ENCODE results near the gene RAC2.

RAC2 gene

DNA sequence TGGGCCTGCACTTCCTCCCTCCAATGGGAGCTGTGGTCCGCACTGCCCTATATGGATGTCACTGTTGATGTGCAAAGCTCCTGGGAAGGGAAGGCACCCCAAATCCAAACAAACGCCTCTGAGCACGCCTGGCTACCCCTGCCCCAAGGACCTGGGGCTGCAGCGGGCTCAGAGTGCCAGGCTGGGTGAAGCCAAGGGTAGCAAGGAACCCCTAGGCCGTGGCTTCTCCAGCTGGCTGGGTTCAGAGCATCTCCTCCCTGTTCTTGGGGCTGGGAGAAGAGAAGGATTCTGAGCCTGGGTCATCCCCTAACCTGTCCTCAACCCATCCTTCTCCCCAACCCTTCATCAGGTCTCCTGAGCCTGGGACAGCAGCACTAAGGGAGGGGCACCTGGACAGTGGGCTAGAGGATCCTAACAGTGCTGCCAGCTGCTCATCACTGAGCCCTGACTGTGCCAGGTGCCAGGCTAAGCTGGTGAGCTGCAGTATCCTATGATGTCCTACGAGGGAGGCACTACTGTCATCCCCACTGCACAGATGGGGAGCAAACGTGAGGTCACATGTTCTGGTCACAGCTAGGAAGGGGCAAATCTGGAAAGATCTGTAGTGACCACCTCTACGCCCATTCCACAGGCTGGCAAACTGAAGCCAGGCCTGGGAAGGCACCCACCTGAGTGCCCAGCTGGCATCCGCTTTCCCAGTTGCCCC is 34.8 kb downstream of the RAC2 start:
- H3K9me3 ChIP-seq = no peaks in the 10 kb centered on the region
- H3K27me3 ChIP-seq = no peaks in the 10 kb centered on the region
- H3K4me3 ChIP-seq (ENCODE audit: low read depth, low read length) = no peak overlapping the region
- H3K36me3 ChIP-seq = no peaks in the 10 kb centered on the region
- DNase-seq = no peak
- no peaks in the 10 kb centered on the region; the same call in none of the 2 replicates for H3K4me1 ChIP-seq
- TF ChIP-seq, protein P1, sequence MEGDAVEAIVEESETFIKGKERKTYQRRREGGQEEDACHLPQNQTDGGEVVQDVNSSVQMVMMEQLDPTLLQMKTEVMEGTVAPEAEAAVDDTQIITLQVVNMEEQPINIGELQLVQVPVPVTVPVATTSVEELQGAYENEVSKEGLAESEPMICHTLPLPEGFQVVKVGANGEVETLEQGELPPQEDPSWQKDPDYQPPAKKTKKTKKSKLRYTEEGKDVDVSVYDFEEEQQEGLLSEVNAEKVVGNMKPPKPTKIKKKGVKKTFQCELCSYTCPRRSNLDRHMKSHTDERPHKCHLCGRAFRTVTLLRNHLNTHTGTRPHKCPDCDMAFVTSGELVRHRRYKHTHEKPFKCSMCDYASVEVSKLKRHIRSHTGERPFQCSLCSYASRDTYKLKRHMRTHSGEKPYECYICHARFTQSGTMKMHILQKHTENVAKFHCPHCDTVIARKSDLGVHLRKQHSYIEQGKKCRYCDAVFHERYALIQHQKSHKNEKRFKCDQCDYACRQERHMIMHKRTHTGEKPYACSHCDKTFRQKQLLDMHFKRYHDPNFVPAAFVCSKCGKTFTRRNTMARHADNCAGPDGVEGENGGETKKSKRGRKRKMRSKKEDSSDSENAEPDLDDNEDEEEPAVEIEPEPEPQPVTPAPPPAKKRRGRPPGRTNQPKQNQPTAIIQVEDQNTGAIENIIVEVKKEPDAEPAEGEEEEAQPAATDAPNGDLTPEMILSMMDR (IDR thresholded peaks at IDR 0.05; ENCODE audit: low read depth, low read length) = no peak

DNA sequence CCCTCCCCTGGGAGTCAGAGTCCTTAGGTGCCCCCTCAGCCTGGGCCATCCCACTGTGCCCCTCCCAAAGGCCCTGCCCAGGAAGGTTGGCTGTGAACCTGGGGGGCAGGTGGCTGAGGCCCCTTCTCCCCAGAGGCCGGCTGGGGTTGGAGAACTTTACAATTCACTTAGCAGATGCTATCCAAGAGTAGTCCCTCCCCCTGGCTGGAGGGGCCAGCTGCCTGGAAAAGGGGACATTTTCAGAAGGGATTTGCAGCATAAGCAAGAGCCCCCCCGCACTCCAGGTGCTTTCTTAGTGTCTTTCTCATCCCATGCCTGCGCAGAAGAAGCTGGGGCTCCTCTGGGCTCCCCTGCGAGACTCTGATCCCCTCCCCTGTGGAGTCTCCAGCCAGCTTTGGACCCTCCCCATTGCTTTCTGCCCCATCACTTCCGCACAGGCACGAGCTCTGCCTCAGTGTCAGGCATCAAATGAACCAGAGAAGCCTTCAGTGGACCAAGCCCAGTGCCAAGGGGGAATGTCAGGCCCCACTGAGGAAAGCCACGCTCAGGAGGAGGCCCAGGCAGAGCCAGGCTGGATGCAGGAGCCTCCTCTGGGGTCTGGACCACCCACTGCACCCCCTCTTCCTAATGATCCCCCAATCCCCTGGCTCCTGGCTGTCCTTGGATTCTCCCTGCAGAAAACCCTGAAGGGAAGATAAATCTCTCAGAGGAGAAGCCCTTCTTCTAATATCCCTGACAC is 35.5 kb downstream of the RAC2 start:
- Histone ChIP-seq H3K9me3 (no peaks in the 10 kb centered on the region), H3K4me3 (ENCODE audit: low read depth, low read length) (no peak overlapping the region), H3K36me3 (no peaks in the 10 kb centered on the region), H3K27me3 (no peaks in the 10 kb centered on the region), H3K4me1 (no peaks in the 10 kb centered on the region; the same call in none of the 2 replicates)
- no peak for DNase-seq
- TF ChIP-seq, protein P1 (IDR thresholded peaks at IDR 0.05; ENCODE audit: low read depth, low read length) = no peak

- no peak for DNase-seq
- Histone ChIP-seq H3K9me3 (no peaks in the 10 kb centered on the region), H3K36me3 (no peaks in the 10 kb centered on the region), H3K27me3 (no peaks in the 10 kb centered on the region), H3K4me1 (no peaks in the 10 kb centered on the region; the same call in none of the 2 replicates), H3K4me3 (ENCODE audit: low read depth, low read length) (no peak overlapping the region)
- TF ChIP-seq, protein P1 (IDR thresholded peaks at IDR 0.05; ENCODE audit: low read depth, low read length) = no peak
Measured at GRCh38 chr22:37207981-37208380, 36.1 kb downstream of the RAC2 start.

DNA sequence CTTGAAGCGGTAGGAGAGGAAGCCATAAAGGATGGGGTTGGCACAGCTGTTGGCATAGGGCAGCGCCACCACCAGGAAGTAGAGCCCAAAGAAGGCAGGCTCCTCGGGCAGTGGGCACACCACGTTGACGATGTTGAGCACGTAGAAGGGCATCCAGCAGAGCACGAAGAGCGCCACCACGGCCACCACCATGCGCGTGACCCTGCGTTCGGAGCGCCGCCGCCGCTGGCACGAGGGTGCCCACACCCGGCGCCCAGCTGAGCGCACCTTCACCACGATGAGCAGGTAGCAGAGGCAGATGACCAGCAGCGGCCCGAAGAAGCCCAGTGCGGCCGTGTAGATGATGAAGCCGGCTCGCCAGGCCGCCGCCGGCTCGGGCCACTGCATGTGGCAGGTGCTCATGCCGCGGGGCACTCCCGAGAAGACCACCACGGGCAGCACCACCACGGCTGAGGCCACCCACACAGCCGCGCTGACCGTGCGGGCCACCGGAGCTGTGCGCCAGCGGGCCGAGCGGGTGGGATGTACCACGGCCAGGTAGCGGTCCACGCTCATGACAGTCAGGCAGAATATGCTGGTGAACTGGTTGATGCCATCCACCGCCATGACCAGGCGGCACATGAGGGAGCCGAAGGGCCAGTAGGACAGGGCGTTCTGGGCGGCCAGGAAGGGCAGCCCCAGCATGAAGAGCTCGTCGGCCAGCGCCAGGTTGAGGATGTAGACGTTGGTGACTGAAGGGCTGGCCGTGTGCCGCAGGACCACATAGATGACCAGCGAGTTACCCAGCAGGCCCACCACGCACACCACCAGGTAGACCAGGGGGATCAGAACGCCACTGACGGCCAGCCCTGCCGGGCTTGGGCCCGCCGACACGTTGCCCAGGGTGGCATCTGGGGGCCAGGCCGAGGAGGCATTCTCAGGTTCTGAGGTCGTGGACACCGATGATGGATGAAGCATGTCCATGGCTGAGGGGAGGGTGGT is 36.9 kb downstream of the RAC2 start:
- no peaks in the 10 kb centered on the region for H3K36me3 ChIP-seq
- H3K4me1 ChIP-seq = no peaks in the 10 kb centered on the region; the same call in none of the 2 replicates
- DNase-seq = no peak
- TF ChIP-seq, protein P1 (IDR thresholded peaks at IDR 0.05; ENCODE audit: low read depth, low read length) = no peak
- no peaks in the 10 kb centered on the region for H3K27me3 ChIP-seq
- no peak overlapping the region for H3K4me3 ChIP-seq (ENCODE audit: low read depth, low read length)
- no peaks in the 10 kb centered on the region for H3K9me3 ChIP-seq

- Histone ChIP-seq H3K36me3 (no peaks in the 10 kb centered on the region), H3K4me1 (no peaks in the 10 kb centered on the region)
- no peak for DNase-seq
Measured at GRCh38 chr22:37206118-37206840, 37.8 kb downstream of the RAC2 start.

More at GRCh38 chr22:37206118-37206840, 37.8 kb downstream of the RAC2 start:
- Histone ChIP-seq H3K9me3 (no peaks in the 10 kb centered on the region), H3K4me3 (ENCODE audit: low read depth, low read length) (no peak overlapping the region), H3K27me3 (no peaks in the 10 kb centered on the region)
- TF ChIP-seq, protein P1 (IDR thresholded peaks at IDR 0.05; ENCODE audit: low read depth, low read length) = no peak
